GM12873 (cell line): ENCODE results near the gene EOGT.

ENCODE experiments used
- CTCF ChIP-seq: IDR thresholded peaks from 2 replicates; pipeline ENCODE4 v1.5.1; 2012; ENCODE audit warnings: low read depth, mild to moderate bottlenecking, moderate library complexity, low read length, control low read depth; ENCODE audit not compliant: insufficient read depth; ENCODE audit errors: missing control alignments

The EOGT gene

DNA sequence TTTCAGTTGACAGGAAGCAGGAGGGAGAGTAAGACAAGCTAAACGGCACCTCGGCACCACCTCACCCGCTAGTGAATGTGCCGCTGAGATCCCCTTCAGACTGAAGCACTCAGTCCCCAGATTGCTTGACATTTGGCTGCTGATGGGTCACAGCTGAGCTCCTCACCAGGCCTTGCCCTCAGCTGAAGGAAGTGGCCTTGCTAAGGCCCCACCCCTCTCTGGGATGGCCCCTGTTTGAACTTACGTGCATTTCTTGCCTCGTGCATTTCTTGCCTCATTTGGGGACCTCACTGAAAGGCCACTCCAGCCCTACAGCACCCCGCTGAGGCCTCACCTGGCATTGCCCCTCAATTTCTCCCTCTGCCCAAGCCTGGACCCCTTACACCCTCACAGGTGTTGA lies 39.8 kb downstream of the EOGT start:
- no peak for TF ChIP-seq CTCF

- peak; percentile 83 for TF ChIP-seq CTCF
Observed at GRCh38 chr3:68972358-68972979, 41.0 kb downstream of the EOGT start.

DNA sequence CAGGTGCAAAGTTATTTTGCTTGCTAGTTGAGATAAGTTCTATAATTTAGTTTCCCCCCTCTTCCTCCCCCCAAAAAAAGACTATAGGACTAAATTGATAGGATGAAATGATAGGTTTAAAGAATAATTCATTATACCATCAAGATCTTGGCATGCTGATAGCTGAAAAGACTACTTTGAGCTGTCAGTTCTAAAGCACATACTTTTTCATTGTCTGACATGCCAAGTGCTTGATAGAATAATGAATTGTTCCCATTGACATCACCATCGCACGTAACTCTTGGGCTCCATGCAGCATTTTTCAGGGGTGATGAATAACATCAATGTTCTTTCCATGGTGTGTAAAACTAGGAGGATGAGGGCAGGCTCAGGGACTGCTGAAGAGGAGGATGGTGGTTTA lies 48.8 kb downstream of the EOGT start:
- no peak for TF ChIP-seq CTCF

DNA sequence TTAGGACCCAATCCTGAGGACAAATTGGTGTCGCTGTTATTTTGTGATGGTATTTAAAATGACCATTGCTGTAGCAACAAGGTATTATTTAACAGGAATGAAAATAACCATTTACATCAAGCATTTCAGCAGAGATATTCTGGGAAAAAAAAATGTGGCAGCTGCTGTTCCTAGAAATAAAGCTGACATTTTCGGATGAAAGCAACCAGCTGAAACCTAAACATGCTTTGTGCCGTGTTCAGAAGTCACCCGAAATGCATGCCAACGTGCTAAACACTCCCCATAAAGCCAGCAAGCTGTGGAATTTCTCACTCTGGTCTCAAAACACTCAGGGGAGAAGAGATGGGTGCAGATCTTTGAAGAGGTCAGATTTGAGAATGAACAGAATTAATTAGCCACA lies 49.6 kb downstream of the EOGT start:
- no peak for TF ChIP-seq CTCF

- TF ChIP-seq CTCF, result no peak
Observed at GRCh38 chr3:68963376-68963775, 50.1 kb downstream of the EOGT start.

- TF ChIP-seq CTCF, result no peak
Observed at GRCh38 chr3:68958932-68959331, 54.6 kb downstream of the EOGT start.

DNA sequence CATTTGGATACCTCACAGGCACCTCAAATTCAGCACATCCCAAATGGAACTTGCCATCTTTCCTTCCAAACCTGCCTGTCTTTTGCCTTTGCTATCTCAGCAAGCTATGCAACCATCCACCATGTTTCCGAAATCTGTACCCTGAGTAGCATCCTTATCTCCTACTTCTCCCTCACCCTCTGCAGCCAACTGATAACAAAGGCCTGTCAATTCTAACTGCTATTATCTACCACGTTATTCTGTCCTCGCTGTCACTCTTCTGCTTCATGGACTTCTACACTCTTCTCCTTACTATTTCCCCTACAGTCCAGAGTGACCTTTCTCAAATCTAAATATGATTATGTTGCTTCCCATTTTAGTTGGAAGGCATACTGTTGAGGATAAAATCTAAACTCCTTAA lies 55.6 kb downstream of the EOGT start:
- TF ChIP-seq CTCF, result no peak
